Keratinocyte (primary cell): Measurements from ENCODE around the gene DCUN1D1.

Source experiments
- EZH2 ChIP-seq: IDR thresholded peaks from one replicate; pipeline ENCODE4 v1.6.1; 2012; ENCODE audit warnings: inconsistent platforms, mild to moderate bottlenecking, low read length, moderate library complexity
- TF ChIP-seq, protein P1 (sequence below), 3 experiments: IDR thresholded peaks in 1 of 3; conservative IDR thresholded peaks in 1 of 3; optimal IDR thresholded peaks in 1 of 3; 2 replicates in 2 of 3; 3 replicates in 1 of 3; pipeline versions ENCODE3 to v1.5.1; 2011; ENCODE audit warnings: low read length in 3 of 3, mild to moderate bottlenecking in 3 of 3, moderate library complexity in 2 of 3, control low read depth in 1 of 3, inconsistent platforms in 1 of 3; ENCODE audit not compliant: insufficient read depth in 2 of 3; ENCODE audit errors: extremely low read depth in 1 of 3

DNA sequence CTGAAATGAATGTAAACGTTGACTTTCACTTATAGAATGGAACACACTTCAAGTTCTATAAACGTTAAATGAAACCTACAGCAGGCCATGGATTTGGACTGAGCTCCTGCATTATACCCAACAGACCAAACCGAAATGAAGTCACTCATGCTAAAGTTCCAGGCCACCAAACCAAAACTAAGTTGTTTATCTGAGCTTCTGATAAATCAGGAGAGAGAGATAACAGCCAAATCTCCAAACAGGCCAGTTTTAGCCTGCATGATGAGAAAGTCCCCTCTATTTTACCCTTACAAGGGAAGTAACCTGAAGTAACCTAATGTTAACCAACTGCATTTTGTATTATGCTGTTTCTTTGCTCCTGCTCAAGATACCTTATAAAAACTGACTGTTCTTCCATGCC lies 44.5 kb downstream of the DCUN1D1 start:
- TF ChIP-seq, protein P1, sequence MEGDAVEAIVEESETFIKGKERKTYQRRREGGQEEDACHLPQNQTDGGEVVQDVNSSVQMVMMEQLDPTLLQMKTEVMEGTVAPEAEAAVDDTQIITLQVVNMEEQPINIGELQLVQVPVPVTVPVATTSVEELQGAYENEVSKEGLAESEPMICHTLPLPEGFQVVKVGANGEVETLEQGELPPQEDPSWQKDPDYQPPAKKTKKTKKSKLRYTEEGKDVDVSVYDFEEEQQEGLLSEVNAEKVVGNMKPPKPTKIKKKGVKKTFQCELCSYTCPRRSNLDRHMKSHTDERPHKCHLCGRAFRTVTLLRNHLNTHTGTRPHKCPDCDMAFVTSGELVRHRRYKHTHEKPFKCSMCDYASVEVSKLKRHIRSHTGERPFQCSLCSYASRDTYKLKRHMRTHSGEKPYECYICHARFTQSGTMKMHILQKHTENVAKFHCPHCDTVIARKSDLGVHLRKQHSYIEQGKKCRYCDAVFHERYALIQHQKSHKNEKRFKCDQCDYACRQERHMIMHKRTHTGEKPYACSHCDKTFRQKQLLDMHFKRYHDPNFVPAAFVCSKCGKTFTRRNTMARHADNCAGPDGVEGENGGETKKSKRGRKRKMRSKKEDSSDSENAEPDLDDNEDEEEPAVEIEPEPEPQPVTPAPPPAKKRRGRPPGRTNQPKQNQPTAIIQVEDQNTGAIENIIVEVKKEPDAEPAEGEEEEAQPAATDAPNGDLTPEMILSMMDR (optimal IDR thresholded peaks at IDR 0.05 in 1 of 3, IDR thresholded peaks at IDR 0.05 in 1 of 3, conservative IDR thresholded peaks at IDR 0.05 in 1 of 3; ENCODE audit: extremely low read depth in 1 of 3, insufficient read depth in 2 of 3, low read length in 3 of 3): no peak
- TF ChIP-seq EZH2: no peak
